ENCODE data around the gene ANKRD65.

DNA sequence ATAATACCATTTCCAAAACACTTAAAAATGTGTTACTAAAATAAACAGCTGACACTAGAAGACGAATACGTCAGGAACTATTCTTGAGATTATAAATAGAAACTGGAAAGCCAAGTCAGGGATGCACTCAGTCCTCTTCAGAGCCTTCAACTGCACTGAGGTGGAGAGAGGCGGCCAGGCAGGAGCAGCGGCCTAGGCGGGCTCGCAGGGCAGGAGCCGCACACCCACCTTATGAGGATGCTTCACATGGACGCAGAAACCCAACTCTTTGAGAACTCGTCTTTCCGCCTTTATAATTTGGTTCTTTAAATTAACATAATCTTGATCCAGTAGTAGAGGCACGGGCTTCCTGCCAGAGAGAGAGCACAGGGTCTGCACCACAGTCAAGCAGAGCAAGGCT lies 25.9 kb downstream of the ANKRD65 start:
- TF ChIP-seq, protein P1, sequence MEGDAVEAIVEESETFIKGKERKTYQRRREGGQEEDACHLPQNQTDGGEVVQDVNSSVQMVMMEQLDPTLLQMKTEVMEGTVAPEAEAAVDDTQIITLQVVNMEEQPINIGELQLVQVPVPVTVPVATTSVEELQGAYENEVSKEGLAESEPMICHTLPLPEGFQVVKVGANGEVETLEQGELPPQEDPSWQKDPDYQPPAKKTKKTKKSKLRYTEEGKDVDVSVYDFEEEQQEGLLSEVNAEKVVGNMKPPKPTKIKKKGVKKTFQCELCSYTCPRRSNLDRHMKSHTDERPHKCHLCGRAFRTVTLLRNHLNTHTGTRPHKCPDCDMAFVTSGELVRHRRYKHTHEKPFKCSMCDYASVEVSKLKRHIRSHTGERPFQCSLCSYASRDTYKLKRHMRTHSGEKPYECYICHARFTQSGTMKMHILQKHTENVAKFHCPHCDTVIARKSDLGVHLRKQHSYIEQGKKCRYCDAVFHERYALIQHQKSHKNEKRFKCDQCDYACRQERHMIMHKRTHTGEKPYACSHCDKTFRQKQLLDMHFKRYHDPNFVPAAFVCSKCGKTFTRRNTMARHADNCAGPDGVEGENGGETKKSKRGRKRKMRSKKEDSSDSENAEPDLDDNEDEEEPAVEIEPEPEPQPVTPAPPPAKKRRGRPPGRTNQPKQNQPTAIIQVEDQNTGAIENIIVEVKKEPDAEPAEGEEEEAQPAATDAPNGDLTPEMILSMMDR (optimal IDR thresholded peaks at IDR 0.05 in 1 of 3, IDR thresholded peaks at IDR 0.05 in 1 of 3, conservative IDR thresholded peaks at IDR 0.05 in 1 of 3; ENCODE audit: extremely low read depth in 1 of 3, insufficient read depth in 2 of 3, low read length in 3 of 3) = no peak
- no peak for TF ChIP-seq EZH2 (IDR thresholded peaks at IDR 0.05; ENCODE audit: low read length)
